ENCODE data around the gene NR3C1.

NR3C1 gene

GRCh38 chr5:143229426-143229895, 174.0 kb downstream of the NR3C1 start:
- peak; percentile 5 for DNase-seq

DNA sequence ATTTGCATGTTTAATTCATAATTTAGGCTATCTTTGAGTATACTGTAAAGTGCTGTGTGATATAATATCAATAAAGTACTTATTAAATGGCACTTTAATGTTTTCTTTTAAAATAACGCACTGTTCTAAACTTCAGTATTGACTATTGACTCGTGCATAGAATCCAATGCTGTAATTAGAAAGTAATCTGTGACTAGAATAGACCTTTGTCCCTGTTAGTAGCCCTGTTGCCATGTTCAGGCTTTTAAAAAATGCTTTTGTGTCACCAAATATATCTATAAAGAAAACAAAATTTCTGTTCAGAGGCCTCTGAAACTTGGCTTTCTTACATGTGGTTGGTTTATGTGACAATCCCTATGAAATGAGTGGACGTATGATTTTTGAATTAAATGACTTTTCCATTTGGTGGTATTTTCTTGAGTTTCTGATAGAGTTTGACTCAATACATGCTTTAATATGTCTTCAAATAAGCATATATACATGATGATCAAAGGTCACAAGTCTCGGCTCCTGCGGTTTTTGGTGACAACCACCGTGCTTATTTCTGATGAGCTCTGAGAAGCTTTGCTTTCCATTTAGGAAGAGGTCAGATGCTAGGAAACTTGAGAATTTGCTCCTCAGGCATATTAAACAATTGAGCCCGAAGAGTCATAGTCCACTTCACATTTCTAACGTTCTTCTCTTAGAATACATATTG, 174.7 kb downstream of the NR3C1 start:
- no peak for DNase-seq

Data from activated effector memory CD4-positive, alpha-beta T cell treated with Interleukin-2 at 50 U/mL for 16 hours (primary cell).